KMS-11 (cell line): ENCODE results near the gene AP2A2.

Experiments used
- H2AFZ ChIP-seq: fragments of 200-600 bp; sonication (generic); 2 replicates; pipeline ENCODE4 v1.6.1; 2016; ENCODE audit warnings: antibody characterized with exemption, mixed run types, low read depth
- H3K27ac ChIP-seq: fragments of 200-600 bp; sonication (generic); 2 replicates; pipeline ENCODE4 v1.6.1; 2016; ENCODE audit warnings: mild to moderate bottlenecking, mixed run types
- H3K27me3 ChIP-seq: fragments of 200-600 bp; sonication (generic); 2 replicates; pipeline ENCODE4 v1.6.1; 2017; ENCODE audit warnings: mild to moderate bottlenecking, low read depth, mixed run types, moderate library complexity; ENCODE audit not compliant: insufficient read depth
- H3K36me3 ChIP-seq: fragments of 200-600 bp; sonication (generic); 2 replicates; pipeline ENCODE4 v1.6.1; 2017; ENCODE audit warnings: mild to moderate bottlenecking, mixed run types; ENCODE audit not compliant: insufficient read depth
- H3K4me1 ChIP-seq: fragments of 200-600 bp; sonication (generic); 2 replicates; pipeline ENCODE4 v1.6.1; 2016; ENCODE audit warnings: mild to moderate bottlenecking, low read depth, mixed run types; ENCODE audit not compliant: poor library complexity, severe bottlenecking
- H3K4me2 ChIP-seq: fragments of 200-600 bp; sonication (generic); 2 replicates; pipeline ENCODE4 v1.7.0; 2016; ENCODE audit warnings: mild to moderate bottlenecking, mixed run types
- H3K4me3 ChIP-seq: fragments of 200-600 bp; sonication (generic); IDR thresholded peaks from 2 replicates; pipeline ENCODE4 v1.6.1; 2017; ENCODE audit warnings: low read depth, low read length, mixed read lengths; ENCODE audit not compliant: insufficient read depth
- H3K79me2 ChIP-seq: fragments of 200-600 bp; sonication (generic); 2 replicates; pipeline ENCODE4 v1.6.1; 2016; ENCODE audit warnings: low read depth, mixed run types; ENCODE audit not compliant: insufficient read depth
- H3K9ac ChIP-seq: fragments of 200-600 bp; sonication (generic); 2 replicates; pipeline ENCODE4 v1.6.1; 2016; ENCODE audit warnings: mild to moderate bottlenecking, mixed run types
- H4K20me1 ChIP-seq: fragments of 200-600 bp; sonication (generic); 2 replicates; pipeline ENCODE4 v1.6.1; 2016; ENCODE audit warnings: mild to moderate bottlenecking, mixed run types; ENCODE audit not compliant: insufficient read depth
- TF ChIP-seq, protein P1 (sequence below): fragments of 200-600 bp; sonication (generic); conservative IDR thresholded peaks from 2 replicates; pipeline ENCODE4 v1.6.1; 2017; ENCODE audit warnings: low read depth, mild to moderate bottlenecking, antibody characterized with exemption, low read length, moderate library complexity, mixed read lengths

Gene AP2A2

DNA sequence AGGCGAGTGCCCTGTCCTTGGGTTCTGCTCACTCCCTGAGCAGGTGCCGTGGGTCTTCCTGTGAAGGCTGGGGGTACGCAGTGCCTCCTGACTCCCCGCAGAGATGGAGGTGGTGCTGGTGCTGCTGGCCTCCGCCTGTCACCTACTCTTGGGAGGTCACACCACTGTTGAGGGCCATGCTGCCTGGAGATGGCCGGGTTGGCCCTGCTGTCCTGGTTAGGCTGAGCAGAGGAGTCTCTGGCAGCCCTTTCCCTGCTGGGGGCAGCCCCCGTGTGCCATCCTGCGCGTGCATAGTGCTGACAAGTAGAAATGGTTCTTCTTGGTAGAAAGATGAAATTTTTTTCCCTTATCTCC lies 61.3 kb downstream of the AP2A2 start:
- no peak overlapping the region for H3K4me3 ChIP-seq
- no peaks in the 10 kb centered on the region for H3K4me1 ChIP-seq
- TF ChIP-seq, protein P1, sequence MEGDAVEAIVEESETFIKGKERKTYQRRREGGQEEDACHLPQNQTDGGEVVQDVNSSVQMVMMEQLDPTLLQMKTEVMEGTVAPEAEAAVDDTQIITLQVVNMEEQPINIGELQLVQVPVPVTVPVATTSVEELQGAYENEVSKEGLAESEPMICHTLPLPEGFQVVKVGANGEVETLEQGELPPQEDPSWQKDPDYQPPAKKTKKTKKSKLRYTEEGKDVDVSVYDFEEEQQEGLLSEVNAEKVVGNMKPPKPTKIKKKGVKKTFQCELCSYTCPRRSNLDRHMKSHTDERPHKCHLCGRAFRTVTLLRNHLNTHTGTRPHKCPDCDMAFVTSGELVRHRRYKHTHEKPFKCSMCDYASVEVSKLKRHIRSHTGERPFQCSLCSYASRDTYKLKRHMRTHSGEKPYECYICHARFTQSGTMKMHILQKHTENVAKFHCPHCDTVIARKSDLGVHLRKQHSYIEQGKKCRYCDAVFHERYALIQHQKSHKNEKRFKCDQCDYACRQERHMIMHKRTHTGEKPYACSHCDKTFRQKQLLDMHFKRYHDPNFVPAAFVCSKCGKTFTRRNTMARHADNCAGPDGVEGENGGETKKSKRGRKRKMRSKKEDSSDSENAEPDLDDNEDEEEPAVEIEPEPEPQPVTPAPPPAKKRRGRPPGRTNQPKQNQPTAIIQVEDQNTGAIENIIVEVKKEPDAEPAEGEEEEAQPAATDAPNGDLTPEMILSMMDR = no peak
- H3K4me2 ChIP-seq = no peak overlapping the region
- no peaks in the 10 kb centered on the region for H3K36me3 ChIP-seq
- H2AFZ ChIP-seq = no peak overlapping the region
- H3K79me2 ChIP-seq = no peaks in the 10 kb centered on the region
- H3K27ac ChIP-seq = no peak overlapping the region
- H4K20me1 ChIP-seq = no peaks in the 10 kb centered on the region
- no peak overlapping the region for H3K9ac ChIP-seq
- H3K27me3 ChIP-seq = no peaks in the 10 kb centered on the region

DNA sequence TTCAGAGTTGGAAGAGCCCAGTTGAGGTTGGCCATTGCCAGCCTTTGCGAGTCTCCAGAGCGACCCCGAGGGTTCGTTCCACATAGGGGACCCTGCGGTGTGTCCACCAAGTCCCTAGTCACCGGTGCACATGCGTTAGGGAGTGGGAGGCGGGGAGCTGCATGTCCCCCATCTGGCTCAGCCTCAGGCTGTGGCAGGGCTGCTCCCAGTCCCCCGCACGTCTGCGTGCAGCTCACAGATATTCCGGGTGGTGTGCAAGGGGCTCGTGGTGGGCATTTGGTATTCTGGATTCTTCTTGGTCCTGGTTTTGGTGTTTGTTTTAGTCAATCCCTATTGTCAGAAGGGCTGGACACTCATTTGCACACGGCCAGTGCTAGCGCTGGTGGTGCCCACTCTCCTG lies 62.0 kb downstream of the AP2A2 start:
- TF ChIP-seq, protein P1 = no peak
- Histone ChIP-seq H2AFZ (no peak overlapping the region), H4K20me1 (no peaks in the 10 kb centered on the region), H3K27ac (no peak overlapping the region), H3K9ac (no peak overlapping the region), H3K36me3 (no peaks in the 10 kb centered on the region), H3K27me3 (no peaks in the 10 kb centered on the region), H3K4me3 (no peak overlapping the region), H3K4me1 (no peaks in the 10 kb centered on the region), H3K4me2 (no peak overlapping the region), H3K79me2 (no peaks in the 10 kb centered on the region)

DNA sequence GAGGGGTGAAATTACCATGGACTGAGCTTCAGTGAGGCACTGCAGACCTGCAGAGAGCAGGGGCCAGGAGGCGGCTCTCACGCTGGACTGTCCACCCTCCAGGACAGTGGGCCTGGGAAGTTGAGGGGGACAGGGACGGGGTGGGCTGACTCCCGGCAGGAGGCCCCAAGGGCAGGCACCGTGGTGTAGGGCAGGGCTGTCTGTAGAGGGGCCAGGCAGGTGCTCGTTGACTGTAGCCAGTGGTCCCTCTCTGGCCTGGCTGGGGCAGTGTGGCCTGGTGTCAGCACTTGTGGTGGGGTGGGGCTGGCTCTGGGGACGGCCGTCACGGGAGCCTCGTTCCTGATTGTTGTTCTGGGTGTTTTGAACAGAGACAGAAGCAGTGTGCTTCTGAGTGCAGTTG lies 64.4 kb downstream of the AP2A2 start:
- H3K36me3 ChIP-seq = no peaks in the 10 kb centered on the region
- H2AFZ ChIP-seq = no peak overlapping the region
- TF ChIP-seq, protein P1 = no peak
- no peak overlapping the region for H3K4me2 ChIP-seq
- H3K27me3 ChIP-seq = no peaks in the 10 kb centered on the region
- H3K4me3 ChIP-seq = no peak overlapping the region
- H3K27ac ChIP-seq = no peak overlapping the region
- no peak overlapping the region for H3K9ac ChIP-seq
- no peaks in the 10 kb centered on the region for H4K20me1 ChIP-seq
- H3K79me2 ChIP-seq = no peaks in the 10 kb centered on the region
- no peaks in the 10 kb centered on the region for H3K4me1 ChIP-seq

DNA sequence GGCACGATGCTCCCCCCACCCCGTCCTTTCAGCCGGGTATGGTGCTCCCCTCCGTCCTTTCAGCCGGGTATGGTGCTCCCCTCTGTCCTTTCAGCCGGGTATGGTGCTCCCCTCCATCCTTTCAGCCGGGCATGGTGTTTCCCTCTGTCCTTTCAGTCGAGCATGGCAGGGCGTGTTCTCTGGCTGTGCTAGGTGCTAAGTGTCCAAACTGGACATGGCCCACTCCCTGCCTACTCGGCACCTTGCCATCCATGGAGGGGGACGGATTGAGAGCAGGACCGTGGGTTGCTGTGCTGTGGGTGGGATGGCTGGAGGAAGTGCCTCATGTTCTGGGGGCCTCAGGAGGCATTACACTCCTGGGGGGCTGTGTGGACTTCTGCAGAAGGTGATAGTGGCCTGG lies 65.4 kb downstream of the AP2A2 start:
- Histone ChIP-seq H3K4me2 (no peak overlapping the region), H3K4me1 (no peaks in the 10 kb centered on the region), H3K79me2 (no peaks in the 10 kb centered on the region), H3K27me3 (no peaks in the 10 kb centered on the region), H3K9ac (no peak overlapping the region), H3K4me3 (no peak overlapping the region), H2AFZ (no peak overlapping the region), H3K36me3 (no peaks in the 10 kb centered on the region), H3K27ac (no peak overlapping the region), H4K20me1 (no peaks in the 10 kb centered on the region)
- TF ChIP-seq, protein P1 = no peak
